Transverse colon (tissue), 4 donors: Measurements from ENCODE around the gene MCC.

Experiments used
- POLR2AphosphoS5 ChIP-seq, 3 donors: sonication (generic); formaldehyde crosslinking; IDR thresholded peaks; one replicate each; pipeline ENCODE4 v1.6.1; 2016; ENCODE audit warnings: antibody characterized with exemption in 3 of 3
- TF ChIP-seq, protein P1 (sequence below), 5 experiments: fragments of 200-600 bp in 3 of 5; fragments of 450-650 bp in 2 of 5; sonication (generic) in 3 of 5; IDR thresholded peaks; 1 replicate in 2 of 5; 2 replicates in 3 of 5; pipeline ENCODE4 v1.5.1; 2016 to 2017; ENCODE audit warnings: antibody characterized with exemption in 5 of 5, inconsistent platforms in 3 of 5, mild to moderate bottlenecking in 2 of 5, moderate library complexity in 1 of 5

DNA sequence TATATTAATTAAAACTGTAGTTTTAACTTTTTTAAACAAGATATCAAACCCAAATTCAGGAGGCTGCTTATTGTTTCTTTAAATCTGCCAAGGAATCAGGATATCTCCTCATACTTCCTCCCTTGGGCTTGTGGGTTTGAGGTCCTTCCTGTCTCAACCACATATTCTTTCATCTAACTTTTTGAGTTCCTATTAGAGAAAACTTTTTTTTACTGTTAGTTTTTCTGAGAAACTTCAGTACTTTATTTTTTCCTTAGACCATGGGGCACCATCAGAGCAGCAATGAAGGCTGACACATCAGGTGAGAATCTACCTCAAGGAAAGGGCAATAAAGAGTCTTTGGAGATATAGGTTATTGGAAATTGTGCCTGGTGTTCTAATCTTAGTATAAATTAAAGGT is 110.2 kb downstream of the MCC start:
- TF ChIP-seq, protein P1, sequence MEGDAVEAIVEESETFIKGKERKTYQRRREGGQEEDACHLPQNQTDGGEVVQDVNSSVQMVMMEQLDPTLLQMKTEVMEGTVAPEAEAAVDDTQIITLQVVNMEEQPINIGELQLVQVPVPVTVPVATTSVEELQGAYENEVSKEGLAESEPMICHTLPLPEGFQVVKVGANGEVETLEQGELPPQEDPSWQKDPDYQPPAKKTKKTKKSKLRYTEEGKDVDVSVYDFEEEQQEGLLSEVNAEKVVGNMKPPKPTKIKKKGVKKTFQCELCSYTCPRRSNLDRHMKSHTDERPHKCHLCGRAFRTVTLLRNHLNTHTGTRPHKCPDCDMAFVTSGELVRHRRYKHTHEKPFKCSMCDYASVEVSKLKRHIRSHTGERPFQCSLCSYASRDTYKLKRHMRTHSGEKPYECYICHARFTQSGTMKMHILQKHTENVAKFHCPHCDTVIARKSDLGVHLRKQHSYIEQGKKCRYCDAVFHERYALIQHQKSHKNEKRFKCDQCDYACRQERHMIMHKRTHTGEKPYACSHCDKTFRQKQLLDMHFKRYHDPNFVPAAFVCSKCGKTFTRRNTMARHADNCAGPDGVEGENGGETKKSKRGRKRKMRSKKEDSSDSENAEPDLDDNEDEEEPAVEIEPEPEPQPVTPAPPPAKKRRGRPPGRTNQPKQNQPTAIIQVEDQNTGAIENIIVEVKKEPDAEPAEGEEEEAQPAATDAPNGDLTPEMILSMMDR (IDR thresholded peaks at IDR 0.05) = no peak
- no peak for TF ChIP-seq POLR2AphosphoS5 (IDR thresholded peaks at IDR 0.05)
